Measurements from ENCODE around the gene JHY. TPM values are rescaled to one million over a fixed set of nuclear protein-coding genes. Genes with fewer than 3 reads are reported as not detected.

The JHY gene
- total and polyA plus RNA-seq, 2 donors (not counting 1 experiment from before 2014, with no cell fraction given) = 2.3 to 5.1 TPM

GRCh38 chr11:122984186-122985011, 101.8 kb downstream of the JHY start:
- Mint-ChIP-seq H3K9me3 (ENCODE audit: insufficient read depth) (no peaks in the 10 kb centered on the region), H3K4me3 (peak overlapping the region; percentile 82), H3K27ac (no peak overlapping the region), H3K27me3 (peaks cover 74% of the 10 kb centered on the region), H3K4me1 (peaks cover 14% of the 10 kb centered on the region)
- DNase-seq (peak; percentile 27), ATAC-seq (ENCODE audit: low read depth) (no peak)
- ChIA-PET POLR2A (no interaction called here), CTCF (interaction anchor here (1.5 kb wide), 1 partner anchor 70 kb away, joined by 3 read pairs; no protein-coding TSS in a partner anchor)
- H3K79me2 ChIP-seq (ENCODE audit: control insufficient read depth, insufficient read depth, low read length) = no peaks in the 10 kb centered on the region
- TF ChIP-seq CTCF (IDR thresholded peaks at IDR 0.05) (no peak), EZH2 (IDR thresholded peaks at IDR 0.05; ENCODE audit: borderline replicate concordance, insufficient read depth, low read depth, low read length, poor library complexity, severe bottlenecking) (no peak)
- peaks cover 15 to 24% of the 10 kb centered on the region in 2 donors for H3K4me1 ChIP-seq (ENCODE audit: control insufficient read depth in 2 of 2, insufficient read depth in 2 of 2, low read length in 2 of 2)
- intact Hi-C loops (cut with micrococcal nuclease) = no loop called here
- no peak overlapping the region for H3K27ac ChIP-seq (ENCODE audit: low read length in 2 of 2)
- no peaks in the 10 kb centered on the region for H4K20me1 ChIP-seq (ENCODE audit: control insufficient read depth, insufficient read depth, low read length, poor library complexity, severe bottlenecking)
- H3K36me3 ChIP-seq (replicated peaks in 1 of 2; ENCODE audit: control extremely low read depth in 1 of 2, control insufficient read depth in 1 of 2, extremely low read depth in 1 of 2, insufficient read depth in 2 of 2, low read length in 1 of 2) = no peaks in the 10 kb centered on the region
- peak overlapping the region in 4 of 5 experiments; percentile 36 to 71 (median 59) for H3K4me3 ChIP-seq (ENCODE audit: control extremely low read depth in 1 of 5, extremely low read depth in 1 of 5, insufficient read depth in 1 of 5, low read depth in 2 of 5, low read length in 4 of 5)
- WGBS (ENCODE audit: insufficient coverage) = 3% methylated on average over 55 of the region's 59 CpGs
- peaks cover 0 to 63% (median 60%) of the 10 kb centered on the region in 4 experiments for H3K27me3 ChIP-seq (replicated peaks in 1 of 4; ENCODE audit: control extremely low read depth in 1 of 4, control insufficient read depth in 3 of 4, insufficient read depth in 4 of 4, low read length in 3 of 4)
- peak overlapping the region; percentile 59 for H2AFZ ChIP-seq (ENCODE audit: insufficient read depth, low read depth, low read length, poor library complexity, severe bottlenecking)
- H3K9ac ChIP-seq (ENCODE audit: low read length) = peak overlapping the region; percentile 59
- peak overlapping the region; percentile 85 for H3K4me2 ChIP-seq (replicated peaks; ENCODE audit: low read depth, low read length, poor library complexity, severe bottlenecking)
- H3K9me3 ChIP-seq (ENCODE audit: control extremely low read depth in 1 of 3, control insufficient read depth in 2 of 3, insufficient read depth in 1 of 3, low read length in 2 of 3) = peaks cover 0 to 19% (median 0%) of the 10 kb centered on the region in 3 donors

GRCh38 chr11:122995526-122995925, 113.0 kb downstream of the JHY start:
- Histone ChIP-seq H4K20me1 (ENCODE audit: control insufficient read depth, insufficient read depth, low read length, poor library complexity, severe bottlenecking) (no peaks in the 10 kb centered on the region), H3K36me3 (replicated peaks in 1 of 2; ENCODE audit: control extremely low read depth in 1 of 2, control insufficient read depth in 1 of 2, extremely low read depth in 1 of 2, insufficient read depth in 2 of 2, low read length in 1 of 2) (no peaks in the 10 kb centered on the region), H3K9ac (ENCODE audit: low read length) (no peak overlapping the region), H3K27ac (ENCODE audit: low read length in 2 of 2) (no peak overlapping the region), H3K4me2 (replicated peaks; ENCODE audit: low read depth, low read length, poor library complexity, severe bottlenecking) (no peak overlapping the region), H2AFZ (ENCODE audit: insufficient read depth, low read depth, low read length, poor library complexity, severe bottlenecking) (no peak overlapping the region), H3K4me3 (ENCODE audit: control extremely low read depth in 1 of 5, extremely low read depth in 1 of 5, insufficient read depth in 1 of 5, low read depth in 2 of 5, low read length in 4 of 5) (no peak overlapping the region), H3K9me3 (ENCODE audit: control extremely low read depth in 1 of 3, control insufficient read depth in 2 of 3, insufficient read depth in 1 of 3, low read length in 2 of 3) (no peaks in the 10 kb centered on the region), H3K79me2 (ENCODE audit: control insufficient read depth, insufficient read depth, low read length) (no peaks in the 10 kb centered on the region), H3K4me1 (ENCODE audit: control insufficient read depth in 2 of 2, insufficient read depth in 2 of 2, low read length in 2 of 2) (no peaks in the 10 kb centered on the region), H3K27me3 (replicated peaks in 1 of 4; ENCODE audit: control extremely low read depth in 1 of 4, control insufficient read depth in 3 of 4, insufficient read depth in 4 of 4, low read length in 3 of 4) (peaks cover 0 to 3% (median 1%) of the 10 kb centered on the region in 4 experiments)
- DNase-seq (no peak), ATAC-seq (ENCODE audit: low read depth) (no peak)
- no peak overlapping the region for H3K27ac Mint-ChIP-seq
- H3K27me3 Mint-ChIP-seq = peaks cover 38% of the 10 kb centered on the region
- no peaks in the 10 kb centered on the region for H3K4me1 Mint-ChIP-seq
- TF ChIP-seq CTCF (IDR thresholded peaks at IDR 0.05) = no peak
- no peak for TF ChIP-seq EZH2 (IDR thresholded peaks at IDR 0.05; ENCODE audit: borderline replicate concordance, insufficient read depth, low read depth, low read length, poor library complexity, severe bottlenecking)
- H3K9me3 Mint-ChIP-seq (ENCODE audit: insufficient read depth) = no peaks in the 10 kb centered on the region
- CTCF ChIA-PET = interaction anchor here (0.6 kb wide), 1 partner anchor 29 kb away, joined by 4 read pairs; no protein-coding TSS in a partner anchor
- no peak overlapping the region for H3K4me3 Mint-ChIP-seq
- WGBS (ENCODE audit: insufficient coverage) = no CpG with 5 or more reads among the region's 3 CpGs
- POLR2A ChIA-PET = no interaction called here
- intact Hi-C loops (cut with micrococcal nuclease) = no loop called here

Measured in B cell (primary cell).